HG02642 (cell line): ENCODE results near the gene MAPK6.
"Not testable (repeated sequence)": the region's sequence is repeated elsewhere in the genome, so short reads cannot be mapped to it uniquely, and the experiment has no call there.

ENCODE experiments used
- ATAC-seq: cut with Tn5 transposase; IDR thresholded peaks from one replicate; pipeline ENCODE4 v1.9.1; 2021; ENCODE audit warnings: mild to moderate bottlenecking; ENCODE audit not compliant: unreplicated experiment, poor library complexity

MAPK6 gene

DNA sequence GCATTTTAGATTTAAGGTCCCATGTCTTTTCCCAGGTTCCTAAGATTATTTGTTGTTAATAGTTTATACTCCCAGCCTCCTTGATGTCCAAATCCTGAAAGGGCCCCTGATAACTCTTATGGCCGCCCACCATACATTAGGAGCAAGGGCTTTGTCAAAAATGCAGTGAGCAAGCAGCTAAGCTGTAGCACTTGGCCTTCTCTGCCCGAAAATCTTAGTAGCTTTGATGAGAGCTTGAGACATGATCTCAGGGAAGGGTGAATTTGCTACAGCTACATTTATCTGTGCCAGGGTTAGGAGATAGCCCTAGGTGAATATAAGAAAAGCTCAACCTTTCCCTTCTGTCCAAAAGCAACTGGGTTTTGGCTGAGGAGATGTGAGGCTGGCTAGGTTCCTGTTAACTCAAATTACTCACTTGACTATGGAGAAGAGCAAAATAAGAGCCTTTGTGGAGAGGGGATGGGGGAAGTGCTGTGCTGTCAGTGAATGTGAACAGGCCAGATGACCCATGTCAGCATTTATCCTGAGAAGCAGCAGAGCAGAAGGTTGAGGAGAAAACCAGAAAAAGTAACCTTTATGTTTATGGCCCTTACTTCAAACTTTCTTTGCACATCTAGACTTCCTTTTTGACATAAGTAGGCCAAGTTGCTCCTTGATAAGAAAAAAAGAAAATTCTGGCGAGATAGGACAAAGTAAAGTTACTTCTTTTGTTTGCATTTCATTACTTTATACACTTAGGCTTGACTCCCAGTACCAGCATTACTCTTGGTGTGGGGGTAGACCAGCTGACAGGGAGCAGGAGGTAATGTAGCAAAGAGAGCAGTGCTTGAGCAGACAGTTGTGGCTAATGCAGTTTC, 21.1 kb downstream of the MAPK6 start:
- ATAC-seq, result no peak

DNA sequence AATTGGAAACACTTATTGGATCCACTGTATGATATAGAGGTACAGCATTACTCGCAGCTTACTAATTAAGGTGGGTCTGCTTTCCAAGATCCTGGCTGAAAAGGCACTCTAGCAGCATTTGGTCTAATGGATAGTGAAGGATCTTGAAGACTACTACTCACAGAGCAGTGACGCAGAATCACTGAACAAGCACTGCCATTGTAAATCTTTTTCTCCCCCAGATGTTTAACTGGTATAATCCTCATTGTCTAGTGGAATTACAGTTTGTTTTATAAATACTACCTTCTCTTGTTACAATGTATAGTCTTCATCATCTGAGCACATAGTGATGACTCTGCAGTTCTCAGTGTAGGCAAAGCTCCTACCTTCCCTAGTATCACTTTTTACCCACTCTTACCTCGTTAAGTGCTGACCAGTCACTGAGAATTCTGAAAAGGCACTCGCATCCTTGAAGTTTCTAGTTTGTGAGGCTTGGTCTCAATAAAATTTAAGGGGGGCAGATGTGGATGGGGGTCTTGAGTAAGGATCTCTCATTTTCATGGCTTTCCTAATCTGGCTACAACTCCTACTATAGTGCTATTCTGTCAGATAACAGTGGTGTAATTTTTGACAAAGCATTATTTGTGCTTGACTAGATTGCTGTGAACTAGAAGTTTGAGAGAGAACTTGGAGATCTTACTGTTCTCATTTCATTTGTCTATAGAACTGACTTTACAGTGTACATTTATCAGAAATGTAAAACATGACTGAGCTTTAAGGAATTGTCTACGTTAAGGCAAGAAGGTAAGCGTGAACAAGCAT, 23.2 kb downstream of the MAPK6 start:
- ATAC-seq, result no peak

DNA sequence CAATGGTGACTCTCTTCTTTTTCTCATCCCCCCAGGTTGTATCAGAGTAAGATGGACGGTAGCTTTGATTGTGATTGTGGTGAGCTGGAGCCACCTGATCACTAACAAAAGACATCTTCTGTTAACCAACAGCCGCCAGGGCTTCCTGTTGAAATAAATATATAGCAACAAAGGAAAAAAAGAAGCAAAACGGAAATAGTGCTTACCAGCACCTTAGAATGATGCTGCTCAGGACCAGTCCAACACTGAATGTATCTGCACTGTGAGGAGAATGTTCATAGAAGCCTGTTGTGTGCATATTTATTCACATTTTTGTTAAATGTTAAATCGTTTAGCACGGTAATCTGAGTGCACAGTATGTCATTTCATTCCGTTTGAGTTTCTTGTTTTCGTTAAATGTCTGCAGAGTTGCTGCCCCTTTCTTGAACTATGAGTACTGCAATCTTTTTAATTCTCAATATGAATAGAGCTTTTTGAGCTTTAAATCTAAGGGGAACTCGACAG, 26.8 kb downstream of the MAPK6 start:
- not testable (repeated sequence) for ATAC-seq

DNA sequence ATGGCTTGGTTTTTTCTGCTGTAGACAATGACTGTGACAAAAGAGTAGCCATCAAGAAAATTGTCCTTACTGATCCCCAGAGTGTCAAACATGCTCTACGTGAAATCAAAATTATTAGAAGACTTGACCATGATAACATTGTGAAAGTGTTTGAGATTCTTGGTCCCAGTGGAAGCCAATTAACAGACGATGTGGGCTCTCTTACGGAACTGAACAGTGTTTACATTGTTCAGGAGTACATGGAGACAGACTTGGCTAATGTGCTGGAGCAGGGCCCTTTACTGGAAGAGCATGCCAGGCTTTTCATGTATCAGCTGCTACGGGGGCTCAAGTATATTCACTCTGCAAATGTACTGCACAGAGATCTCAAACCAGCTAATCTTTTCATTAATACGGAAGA, 27.5 kb downstream of the MAPK6 start:
- ATAC-seq, result not testable (repeated sequence)

DNA sequence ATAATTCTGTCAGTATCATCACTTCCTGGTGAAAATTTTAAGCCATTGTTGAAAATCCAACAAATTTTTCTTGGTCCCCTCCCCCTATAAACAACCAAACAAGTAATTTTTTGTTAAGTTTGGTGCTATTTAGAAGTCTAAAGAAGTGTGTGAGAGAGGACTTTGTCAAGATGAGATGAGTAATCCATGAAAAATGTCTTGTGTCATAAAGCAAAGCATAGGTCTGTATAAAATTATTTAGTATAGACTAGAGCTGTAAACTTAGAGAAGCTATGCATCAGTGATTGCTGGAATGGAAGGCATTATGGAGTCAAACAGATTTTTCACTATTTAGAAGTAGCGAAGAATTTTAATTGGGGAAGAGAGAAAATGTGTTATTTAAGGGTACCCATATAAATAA, 31.4 kb downstream of the MAPK6 start:
- no peak for ATAC-seq

DNA sequence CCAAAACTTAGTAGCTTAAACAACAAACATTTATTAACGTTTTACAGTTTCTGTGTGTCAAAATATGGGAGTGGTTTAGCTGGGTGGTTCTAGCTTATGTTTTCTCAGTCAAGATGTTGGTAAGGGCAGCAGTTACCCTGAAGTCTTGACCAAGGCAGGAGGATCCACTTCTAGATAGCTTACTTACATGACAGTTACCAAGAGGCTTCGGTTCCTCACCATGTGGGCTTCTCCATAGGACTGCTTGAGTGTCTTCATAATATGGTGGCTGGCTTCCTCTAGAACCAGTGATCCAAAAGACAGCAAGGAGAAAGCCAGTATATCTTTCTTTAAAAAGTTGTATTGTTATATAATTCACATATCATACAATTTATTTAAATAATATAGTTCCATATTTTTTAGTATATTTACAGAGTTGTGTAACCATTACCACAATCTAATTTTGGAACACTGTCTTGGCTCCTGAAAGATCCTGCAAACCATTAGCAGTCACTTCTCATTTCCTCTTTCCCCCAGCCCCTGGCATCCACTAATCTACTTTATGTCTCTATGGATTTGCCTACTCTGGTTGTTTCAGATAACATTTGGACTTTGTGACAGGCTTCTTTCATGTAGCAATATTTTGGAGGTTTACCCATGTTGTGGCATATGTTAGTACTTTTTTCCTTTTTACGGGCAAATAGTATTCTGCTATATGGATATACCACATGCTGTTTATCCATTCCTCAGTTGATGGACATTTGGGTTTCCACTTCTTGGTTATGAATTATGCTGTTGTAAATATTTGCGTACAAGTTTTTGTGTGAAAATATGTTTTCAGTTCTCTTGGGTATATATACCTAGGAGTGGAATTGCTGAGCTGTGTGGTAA, 33.3 kb downstream of the MAPK6 start:
- no peak for ATAC-seq

DNA sequence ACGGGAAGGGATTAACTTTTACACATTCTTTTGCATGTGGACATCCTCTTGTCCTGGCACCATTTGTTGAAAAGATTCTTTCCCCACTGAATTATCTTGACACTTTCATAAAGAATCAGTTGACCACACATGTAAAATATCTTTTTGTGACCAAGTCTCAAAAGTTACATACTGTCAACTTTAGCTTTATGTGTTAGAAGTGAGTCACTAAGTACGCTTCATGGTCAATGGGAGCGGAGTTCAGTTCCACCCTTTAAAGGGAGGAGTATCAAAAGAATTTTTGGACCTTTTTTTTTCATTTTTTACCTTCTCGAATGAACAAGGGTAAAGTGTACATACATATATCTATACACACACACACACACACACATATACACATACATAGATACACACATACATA, 35.4 kb downstream of the MAPK6 start:
- no peak for ATAC-seq

DNA sequence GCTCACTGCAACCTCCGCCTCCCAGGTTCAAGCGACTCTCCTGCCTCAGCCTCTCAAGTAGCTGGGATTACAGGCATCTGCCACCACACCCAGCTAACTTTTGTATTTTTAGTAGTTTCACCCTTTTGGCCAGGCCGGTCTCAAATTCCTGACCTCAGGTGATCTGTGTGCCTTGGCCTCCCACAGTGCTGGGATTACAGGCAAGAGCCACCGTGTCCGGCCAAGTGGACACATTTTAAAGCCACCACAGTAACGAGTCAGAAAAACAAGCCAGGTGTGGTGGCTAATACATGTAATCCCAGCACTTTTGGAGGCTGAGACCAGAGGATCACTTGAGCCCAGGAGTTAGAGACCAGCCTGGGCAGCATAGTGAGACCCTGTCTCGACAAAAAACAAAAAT, 35.8 kb downstream of the MAPK6 start:
- not testable (repeated sequence) for ATAC-seq

DNA sequence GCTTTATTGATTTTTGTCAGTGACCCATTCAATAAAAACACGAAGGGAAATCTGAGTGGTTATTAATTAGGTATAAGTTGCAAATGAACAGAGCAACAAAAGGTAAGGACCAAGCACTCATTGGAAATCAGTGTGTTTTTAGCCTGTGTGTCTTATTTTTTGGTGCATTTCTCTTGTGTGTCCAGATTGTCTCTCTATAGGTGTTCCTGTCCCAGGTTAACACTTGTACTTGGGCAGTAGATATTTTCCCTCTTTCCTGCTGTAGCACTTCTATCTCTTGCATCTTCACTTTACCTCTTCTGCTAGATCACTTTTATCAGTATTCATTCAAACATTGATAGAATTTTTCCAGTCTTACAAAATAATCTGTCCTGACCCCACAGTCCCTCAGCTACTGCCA, 37.0 kb downstream of the MAPK6 start:
- no peak for ATAC-seq

DNA sequence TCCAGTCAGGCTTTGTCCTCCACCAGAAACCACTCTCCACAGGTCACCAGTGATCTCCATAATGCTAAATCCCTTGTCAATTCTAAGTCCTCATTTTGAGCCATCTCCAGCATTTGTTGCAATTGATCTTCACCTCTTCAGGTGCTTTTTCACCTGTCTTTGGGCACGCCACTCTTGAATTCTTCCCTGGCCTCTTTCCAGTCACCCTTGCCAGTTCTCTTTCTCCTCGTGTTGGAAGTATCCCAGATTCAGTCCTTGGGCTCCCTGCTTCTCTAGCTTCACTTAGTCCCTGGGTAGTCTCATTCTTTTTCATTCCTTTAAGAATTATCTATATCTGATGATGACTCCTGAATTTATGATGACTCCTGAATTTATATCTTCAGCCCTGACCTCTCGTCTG, 37.5 kb downstream of the MAPK6 start:
- ATAC-seq, result no peak

DNA sequence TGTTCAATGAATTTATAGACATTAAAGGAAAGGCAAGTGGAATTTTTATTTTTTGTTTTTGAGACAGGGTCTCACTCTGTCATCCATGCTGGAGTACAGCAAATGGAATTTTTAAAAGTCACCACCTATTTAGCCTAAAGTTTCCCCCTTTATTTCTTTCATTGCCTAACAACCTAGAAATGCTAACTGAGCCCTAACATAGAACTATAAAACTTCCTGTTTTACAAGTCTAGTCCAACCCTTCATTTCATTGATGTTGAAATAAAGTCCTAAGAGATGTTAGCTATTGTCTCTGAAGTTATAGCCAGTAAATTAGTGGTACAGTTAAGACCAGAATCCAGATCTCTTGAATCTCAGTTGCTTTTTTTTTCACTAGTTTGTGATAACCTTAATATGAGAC, 39.0 kb downstream of the MAPK6 start:
- no peak for ATAC-seq

DNA sequence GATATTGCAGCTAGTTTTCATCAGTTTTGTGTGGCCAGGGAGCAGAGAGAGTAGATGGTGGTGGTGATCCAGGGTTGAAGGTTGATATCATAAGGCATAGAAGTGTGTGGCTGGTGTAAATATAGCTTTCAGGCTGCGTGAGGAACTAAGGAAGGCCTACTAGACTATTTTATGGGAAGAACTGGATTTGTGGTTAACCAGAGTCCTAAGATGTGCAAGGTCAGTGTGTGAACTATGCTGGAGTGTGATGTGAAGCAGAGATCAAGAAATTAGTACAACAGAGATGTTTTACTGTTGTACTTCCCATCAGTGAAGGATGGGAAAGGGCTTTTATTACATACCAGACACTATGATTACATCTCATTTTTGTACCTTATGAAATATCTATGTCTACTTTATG, 41.5 kb downstream of the MAPK6 start:
- ATAC-seq, result no peak

DNA sequence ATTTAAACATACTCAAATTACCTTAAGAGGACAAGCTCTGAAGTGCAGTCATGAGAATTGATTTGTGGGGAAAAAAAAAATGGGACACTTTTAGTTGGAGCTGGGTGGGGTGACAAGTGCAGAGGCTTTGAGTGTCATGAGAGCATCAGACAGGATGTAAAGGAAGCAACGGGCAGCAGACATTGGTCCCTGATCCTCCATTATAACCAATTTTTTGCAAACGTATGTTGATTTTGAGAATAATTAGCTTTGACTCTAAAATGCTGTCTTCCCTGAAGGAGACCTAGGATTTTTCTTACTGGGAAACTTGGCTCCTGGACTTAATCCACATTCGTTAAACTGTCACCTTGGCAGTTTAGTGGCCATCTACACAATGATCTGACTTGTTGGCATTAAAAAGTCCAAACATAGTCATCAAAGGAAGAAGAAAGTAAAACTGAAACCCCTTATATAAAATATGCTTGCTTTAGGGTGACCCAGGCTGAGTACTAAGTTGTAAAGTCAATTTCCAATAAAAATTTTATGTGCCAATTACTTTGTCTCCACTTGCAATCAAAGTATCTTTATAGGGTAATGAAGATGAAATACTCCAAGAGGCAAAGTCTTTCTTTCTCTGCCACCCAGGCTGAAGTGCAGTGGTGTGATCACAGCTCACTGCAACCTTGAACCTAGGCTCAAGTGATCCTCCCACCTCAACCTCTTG, 48.0 kb downstream of the MAPK6 start:
- no peak for ATAC-seq

DNA sequence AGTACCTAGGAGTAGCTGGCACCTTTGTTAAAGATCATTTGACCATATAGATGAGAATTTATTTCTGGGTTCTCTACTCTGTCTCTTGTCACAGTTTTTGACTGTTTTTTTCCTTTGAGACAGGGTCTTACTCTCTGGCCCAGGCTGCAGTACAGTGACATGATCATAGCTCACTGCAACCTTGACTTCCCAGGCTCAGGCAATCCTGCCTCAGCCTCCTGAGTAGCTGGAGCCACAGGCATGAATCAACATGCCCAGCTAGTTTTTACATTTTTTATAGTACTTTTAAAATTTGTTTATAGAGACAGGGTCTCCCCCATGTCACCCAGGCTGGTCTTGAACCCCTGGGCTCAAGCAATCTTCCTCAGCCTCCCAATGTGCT, 48.5 kb downstream of the MAPK6 start:
- ATAC-seq, result no peak

DNA sequence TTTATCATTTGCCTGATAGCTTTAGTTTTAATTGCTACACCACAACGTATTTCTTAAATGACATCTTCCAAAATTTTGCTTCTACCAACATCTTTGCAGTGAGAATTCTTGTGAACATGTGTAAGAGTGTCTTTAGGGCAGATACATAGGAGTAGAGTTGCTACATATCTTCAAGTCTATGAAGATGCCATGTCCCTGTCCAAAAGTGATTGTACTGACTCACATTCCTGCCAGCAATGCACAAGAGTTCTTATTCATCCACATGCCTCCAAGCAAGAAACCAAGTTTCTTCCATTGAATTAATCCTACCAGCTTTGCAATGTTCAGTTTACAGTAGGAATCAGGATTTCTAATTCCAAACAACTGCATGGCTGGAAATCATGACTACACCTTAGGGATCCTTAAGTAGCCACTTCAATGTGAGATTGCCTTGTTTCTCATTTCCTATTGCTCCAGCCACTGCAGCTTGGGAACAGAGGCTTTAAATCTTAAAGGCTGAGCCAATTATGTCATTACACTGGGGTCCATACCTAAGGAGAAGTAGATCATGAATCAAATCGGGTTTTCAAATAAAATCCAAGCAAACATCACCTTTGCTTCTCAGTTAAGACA, 49.1 kb downstream of the MAPK6 start:
- ATAC-seq, result no peak

DNA sequence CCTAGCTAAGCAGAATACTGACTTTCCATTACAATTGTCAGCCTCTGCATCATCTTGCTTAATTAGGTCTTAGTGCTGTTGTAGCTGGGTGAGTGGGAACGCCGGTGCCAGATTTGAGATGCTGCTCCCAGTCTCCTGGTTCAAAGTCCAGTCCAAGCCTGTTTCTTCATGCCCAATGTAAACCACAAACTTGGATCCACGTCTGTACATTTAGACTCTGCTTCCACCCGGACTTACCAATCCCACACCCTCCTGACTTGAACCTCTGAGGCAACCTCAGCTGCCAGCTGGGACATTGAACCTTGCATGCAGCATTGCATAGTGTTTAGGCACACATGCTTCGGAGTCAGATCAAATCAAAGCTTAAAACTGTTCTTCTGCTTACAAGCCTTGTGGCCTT, 50.5 kb downstream of the MAPK6 start:
- ATAC-seq, result no peak

DNA sequence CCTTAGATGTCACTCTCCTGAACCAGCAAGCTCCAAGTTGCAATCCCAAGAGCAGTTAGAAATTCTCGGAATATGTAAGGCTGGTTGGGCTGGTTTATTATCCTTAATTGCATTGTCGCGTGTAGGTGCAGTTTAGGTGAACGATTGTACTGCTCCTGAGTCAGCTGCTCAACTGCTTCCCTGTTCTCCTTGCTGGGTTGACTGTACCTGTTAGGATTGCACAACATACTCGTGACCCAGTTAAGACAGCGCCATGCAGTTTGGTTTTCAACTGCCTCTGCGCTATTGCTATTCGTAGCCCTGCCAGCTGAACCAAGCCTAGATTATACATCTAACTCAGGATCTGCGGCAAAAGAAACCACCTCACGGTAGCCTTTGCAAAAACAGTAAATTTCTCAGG, 52.6 kb downstream of the MAPK6 start:
- no peak for ATAC-seq

DNA sequence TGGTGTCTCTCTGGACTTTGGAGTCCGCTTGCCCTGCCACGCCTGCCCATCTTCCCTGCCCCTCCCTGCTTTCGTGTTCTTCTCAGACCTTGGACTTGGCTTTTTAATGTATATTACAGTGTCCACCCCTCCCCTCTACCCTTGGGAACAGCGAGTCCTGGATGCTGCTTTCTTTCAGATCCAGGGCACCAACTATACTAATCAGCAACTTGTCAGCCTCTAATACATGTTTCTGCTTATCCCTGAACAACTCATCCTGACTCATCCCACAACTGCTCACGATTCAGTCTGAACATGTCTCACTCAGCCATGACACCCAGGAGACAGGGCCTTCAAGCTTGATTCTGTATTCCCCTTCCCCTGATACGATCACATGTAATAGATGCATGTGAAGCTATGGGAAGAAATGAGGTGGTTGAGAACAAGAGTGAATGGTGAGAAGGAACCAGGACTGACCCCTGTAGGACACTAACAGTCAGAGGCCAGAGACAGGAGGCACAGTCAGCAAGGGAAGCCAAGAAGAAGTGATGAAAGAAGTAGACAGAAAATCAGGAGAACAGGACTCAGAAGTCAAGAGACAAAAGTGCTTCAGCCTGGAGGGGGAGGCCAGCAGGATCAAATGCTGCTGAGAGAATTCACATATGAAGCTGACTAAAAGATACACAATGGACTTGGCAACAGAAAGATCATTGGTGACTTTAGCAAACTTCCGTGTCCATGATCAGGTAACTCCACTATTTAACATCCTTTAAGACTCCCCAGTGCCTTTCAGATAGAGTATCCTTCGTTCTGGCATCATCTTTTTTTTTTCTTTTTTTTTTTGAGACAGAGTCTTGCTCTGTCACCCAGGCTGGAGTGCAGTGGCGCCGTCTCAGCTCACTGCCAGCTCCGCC, 58.1 kb downstream of the MAPK6 start:
- ATAC-seq, result peak; percentile 63
